GM21576 (cell line): ENCODE measurements around the gene FGF3.

Experiments used
- ATAC-seq: cut with Tn5 transposase; IDR thresholded peaks from one replicate; pipeline ENCODE4 v1.9.1; 2021; ENCODE audit warnings: mild to moderate bottlenecking, moderate library complexity; ENCODE audit not compliant: unreplicated experiment

Gene FGF3

DNA sequence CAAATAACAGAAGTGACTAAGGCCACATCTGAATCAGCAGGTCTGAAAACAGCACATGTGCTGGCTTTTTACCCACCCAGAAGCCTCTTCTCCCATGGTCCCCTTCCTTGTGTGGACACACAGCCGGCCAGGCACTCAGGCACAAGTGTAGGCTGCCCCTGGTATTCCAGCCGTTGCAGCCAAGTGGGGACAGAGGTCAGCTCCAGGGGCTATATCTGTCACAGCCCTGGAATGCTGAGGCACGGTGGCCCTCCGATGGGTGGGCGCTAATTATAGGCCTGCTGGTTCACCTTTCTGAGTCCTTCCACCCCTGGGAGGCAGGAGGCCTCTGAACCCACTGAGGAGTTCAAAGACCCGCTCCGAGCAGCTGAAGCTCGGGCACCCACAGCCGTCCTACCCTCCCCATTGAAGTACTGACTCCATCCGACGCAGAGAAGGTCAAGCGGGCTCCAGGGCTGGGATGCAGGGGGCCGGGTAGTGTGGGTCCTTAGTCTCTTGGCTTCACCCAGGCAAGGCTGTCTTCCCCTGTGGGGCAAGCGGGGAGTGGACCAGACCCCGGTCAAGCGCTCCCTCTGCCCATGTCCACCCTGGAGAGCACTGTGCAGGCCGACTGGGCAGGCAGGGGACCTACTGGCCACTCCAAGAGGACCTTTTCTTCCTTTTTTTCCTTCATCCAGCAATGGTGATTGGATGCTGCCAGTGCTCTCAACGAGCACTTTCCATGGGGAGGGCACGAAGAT, 14.3 kb downstream of the FGF3 start:
- ATAC-seq = no peak

DNA sequence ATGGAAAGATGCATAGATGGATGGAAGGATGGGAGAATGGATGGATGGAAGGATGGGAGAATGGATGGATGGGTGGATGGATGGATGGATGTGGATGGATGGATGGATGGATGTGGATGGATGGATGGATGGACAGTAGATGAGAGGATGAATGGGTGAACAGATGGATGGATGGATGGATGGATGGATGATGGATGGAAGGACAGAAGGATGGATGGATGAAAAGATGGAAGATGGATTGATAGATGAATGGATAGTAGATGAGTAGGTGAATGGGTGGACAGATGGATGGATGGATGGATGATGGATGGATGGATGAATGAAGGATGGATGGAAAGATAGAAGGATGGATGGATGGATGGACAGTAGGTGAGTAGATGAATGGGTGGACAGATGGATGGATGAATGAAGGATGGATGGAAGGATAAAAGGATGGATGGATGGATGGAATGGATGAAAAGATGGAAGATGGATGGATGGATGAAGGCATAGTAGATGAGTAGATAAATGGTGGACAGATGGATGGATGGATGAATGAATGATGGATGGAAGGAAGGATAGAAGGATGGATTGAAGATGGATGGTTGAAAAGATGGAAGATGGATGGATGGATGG, 15.5 kb downstream of the FGF3 start:
- ATAC-seq = no peak

DNA sequence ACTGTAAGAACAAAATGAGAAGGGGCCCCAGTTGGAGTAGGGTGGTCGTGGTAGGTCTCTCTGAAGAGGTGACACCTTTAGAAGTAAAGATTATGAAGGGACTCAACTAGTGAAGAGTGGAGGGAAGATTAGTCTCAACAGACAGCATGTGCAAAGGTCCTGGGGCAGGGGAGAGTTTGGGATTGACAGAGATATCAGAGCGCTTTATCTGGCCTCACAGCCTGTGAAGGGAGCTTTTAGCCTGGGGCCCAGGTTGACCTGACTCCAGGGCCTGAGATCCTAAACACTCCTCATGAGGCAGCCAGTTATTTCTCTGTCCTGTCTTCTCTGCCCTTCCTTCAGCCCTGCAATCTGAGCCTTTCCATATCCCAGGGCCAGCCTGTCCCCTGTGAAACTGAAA, 16.2 kb downstream of the FGF3 start:
- no peak for ATAC-seq

DNA sequence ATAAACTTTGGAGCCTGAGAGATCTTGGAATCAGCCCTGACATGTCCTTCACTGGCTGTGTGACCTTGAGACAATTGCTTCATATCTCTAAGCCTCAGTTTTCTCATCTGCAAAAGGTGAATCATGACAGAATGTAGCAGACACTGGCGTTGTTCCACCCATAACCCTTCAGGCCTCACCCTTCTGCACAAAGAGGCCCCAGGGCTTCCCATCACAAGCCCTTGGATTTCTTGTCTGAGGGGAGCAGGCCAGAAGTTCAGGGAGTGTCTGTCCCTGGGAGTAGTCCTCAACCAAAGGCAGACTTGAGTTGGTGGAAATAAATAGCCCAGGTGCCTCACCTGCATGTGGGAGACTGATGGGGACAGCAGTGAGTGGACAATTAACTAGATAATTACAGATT, 16.6 kb downstream of the FGF3 start:
- ATAC-seq = no peak

DNA sequence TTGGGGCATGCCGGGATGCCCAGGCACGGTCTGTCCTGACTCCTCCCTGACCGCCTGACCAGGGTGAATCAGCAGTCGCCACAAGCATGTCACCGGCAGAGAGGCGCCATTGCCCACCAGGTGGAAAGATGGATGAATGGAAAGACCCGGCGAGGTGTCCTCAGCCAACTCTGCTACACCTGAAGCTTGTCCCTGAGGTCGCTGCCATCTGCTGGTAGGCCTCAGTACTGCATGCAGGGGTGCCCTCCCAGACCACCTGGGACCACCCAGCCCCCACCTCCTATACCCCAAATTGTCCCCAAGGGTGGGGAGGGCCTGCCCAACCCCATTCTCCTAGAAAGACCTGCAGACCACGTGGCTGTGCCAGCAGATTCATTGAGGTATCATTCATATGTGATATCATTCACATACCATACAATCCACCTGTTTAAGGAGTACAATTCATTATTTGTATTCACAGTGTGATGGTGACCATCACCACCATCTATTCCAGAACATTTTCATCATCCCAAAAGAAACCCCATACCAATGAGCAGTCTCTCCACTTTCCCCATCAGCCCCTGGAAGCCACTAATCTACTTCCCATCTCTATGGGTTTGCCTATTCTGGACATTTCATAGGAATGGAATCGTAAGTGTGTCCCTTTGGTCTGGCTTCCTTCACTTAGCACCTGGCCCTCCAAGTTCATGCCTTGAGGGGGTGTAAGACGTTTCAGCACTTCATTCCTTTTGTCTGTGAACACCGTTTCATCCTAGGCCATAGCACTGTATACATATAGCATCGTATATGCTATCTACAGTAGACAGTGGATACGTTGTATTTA, 17.5 kb downstream of the FGF3 start:
- ATAC-seq = no peak

DNA sequence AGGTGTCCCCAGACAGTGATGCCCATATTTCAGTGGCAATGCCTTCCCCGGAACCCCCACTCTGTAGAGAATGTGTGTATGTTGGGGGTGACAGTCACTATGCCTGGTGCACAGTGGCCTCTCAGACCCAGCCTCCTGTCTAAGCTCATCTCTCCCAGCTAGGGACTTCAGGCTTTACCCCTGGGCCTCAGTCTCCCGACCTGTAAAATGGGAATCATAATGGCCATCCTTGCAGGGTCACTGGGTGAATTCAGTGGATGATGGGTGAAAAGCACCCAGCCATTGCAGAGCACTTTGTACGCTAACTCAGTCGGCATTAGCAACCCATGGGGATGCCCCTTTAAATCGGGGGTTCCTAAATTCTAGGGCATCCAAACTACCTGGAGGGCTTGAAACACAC, 18.9 kb downstream of the FGF3 start:
- ATAC-seq = no peak

DNA sequence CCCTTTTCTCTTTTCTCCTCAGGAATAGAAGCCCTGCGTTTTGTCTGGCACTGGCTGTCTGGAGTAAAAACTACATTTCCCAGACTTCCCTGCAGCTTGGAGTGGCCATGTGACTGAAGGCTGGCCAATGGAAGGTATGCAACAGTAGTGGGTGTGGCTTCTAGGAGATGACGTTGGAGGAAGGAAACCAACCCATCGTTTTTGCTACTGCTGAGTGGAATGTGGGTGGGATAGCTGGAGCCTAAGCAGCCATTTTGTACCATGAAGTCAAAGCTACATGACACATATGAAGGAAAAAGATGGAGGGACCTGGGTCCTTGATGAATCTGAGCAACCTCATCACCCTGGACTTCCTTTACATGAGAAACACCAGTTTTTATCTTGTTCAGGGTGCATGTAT, 19.6 kb downstream of the FGF3 start:
- ATAC-seq = no peak

DNA sequence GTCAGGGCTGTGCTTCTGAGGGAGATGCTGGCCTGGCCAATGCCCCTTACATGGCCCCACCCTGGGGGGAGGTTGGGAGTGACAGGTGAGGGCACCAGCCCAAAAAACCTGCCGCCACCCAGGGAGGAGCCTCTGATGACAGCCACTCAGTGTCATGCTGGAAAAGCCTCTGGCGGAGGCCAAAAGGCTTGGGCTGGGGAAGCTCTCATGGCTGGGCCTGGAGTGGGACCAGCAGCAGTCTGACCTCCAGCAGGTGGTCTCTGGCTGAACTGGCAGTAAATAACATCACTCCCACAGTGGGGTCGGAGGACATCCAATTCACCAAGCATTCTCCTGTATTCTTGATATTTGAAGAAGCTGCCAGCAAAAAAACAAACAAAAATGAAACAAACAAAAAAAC, 20.1 kb downstream of the FGF3 start:
- ATAC-seq = no peak

DNA sequence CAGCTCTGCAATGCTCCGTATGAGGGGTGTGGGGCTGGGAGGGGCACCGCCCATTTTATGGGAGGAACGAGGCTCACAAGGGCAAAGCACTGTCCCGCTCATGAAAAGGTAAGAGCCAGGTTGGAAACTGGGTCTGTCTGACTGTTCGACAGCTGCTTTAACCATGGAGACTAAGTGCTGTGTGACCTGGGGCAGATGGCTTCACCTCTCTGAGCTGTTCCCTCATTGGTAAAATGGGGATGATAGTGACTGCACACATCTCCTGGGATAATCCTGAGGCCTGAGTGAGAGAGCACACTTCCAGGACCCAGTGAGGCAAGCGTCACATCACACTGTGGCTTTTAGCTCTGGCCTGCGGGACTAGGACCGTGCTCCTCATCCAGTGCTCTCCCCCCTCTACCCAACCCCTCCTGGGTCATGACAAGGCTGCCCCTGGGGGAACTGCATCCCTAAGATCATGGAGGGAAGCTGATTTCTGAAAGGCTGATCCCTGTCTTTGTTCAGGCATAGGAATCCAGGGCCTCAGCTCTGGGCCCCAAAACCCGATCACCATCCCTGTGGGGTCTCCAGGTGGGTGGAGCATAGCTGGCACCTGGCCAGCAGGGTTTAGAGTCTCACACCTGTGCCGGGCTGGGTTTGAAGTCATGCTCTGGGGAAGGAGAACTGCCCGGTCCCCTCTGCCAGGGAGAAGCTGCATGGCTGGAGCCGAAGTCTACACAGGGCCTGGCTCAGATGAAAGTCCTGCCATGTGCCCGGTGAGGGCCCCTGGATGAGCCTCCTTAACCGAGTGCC, 21.3 kb downstream of the FGF3 start:
- no peak for ATAC-seq

DNA sequence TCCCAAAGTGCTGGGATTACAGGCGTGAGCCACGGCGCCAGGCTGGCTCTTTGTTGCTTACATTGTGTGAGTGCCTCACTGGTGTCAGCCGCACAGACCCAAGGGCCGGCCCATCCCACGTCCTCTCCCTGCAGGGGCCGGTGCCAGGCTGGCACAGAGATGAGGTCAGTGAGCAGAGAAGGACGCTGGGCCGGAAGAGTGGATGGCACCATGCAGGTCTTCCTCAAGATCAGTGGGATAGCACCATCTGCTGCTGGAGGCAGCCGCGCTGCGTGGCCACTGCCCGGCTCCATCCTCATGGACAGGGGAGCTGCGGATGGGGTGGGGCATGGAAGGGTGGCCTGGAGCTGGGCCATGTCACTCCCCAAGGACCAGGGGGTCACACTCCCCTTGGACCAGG, 22.1 kb downstream of the FGF3 start:
- ATAC-seq = no peak

DNA sequence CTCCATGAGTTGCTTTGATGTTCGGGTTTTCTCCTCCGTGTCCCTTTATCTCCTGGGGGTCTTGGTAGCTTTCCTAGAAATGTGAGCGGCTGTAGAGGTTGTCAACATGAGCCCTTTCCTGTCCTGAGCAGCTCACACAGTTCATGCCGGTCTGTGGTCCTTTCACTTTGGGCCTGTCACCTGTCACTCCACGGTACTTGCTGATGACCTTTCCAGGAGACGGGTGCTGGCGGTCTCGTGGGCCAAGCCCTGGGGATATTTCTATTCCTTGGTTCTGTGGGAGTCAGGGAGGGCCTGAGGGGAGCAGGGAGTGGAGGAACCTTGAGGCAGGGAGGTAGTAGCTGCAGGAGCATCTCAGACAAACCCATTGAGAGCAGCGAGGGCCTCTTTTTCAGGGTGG, 23.2 kb downstream of the FGF3 start:
- ATAC-seq = no peak

DNA sequence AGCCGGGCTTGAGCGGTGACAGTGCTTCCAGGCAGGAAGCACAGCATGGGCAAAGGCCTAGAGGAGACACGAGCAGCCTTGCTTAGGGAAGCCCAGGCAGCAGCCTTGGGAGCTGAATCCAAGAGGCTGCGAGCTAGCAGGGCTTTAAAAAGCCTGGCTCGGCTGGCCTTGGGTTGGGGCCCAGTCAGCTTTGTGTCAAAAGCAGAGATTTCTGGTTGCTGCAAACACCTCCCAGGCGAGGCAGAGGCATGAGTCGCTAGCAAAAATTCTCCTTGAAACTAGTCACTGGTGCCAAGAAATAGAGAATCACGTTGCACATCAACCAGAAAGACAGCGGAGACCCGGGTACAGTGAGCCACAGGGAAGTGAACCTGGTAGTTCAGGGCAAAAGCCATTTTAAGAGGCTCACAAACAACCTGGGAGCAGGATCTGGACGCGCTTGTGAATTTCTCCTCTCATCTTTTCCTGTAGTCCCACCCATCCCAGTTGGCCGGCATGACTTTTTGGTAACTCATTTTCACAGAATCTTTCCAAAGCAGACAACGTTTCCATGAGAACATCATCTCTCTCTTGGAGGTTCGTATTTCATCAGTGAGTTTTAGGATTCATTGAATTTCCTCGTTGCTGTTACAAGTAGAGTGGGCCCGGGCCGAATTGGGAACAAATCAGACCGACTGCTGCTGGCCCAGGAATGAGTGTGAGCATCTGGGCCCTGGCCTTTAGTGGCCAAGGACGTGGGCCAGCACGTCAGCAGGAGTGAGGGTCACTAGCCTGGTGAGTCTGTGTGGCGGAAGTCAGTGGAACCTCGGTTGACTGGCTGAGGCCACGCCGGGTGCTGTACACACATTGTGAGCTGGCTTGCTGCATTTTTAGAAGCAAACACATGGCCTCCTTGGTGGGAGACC, 27.7 kb downstream of the FGF3 start:
- no peak for ATAC-seq

DNA sequence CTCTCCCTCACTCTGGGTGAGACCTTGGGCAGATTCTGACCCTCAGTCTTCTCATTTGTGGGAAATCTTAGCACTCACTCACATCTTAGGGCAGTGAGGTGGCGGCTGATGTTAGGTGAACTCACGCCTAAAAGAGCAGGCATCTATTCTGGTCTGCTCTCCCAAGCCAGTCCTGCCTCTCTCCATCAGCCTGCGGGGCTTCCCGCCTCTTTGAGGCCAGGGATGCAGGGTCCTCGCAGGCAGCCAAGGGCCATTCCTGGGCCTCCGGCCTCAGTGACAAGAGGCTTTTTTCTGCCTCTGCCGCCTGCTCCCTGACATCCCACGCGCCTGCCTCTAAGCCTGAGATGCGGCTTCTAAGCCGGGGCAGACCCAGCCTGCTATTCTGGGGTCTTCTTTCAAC, 30.3 kb downstream of the FGF3 start:
- no peak for ATAC-seq

DNA sequence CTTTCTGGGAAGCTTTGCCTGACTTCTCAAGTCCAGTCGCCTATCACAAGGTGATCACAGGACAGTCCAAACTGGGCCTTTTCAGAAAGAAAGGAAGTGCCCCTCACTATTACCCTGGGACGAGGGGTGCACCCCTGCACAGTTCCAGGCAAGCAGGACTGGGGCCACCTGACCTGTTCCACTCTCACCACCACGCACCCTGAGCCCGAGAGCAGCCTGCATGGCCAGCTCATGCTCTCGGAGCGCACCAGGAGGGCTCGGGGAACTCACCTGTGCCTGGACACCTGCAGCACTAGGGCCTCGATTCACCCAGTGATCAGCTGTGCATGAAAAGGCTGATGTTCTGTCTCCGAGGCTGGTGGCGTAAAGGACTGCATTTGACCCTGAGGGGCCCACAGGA, 31.3 kb downstream of the FGF3 start:
- ATAC-seq = no peak

DNA sequence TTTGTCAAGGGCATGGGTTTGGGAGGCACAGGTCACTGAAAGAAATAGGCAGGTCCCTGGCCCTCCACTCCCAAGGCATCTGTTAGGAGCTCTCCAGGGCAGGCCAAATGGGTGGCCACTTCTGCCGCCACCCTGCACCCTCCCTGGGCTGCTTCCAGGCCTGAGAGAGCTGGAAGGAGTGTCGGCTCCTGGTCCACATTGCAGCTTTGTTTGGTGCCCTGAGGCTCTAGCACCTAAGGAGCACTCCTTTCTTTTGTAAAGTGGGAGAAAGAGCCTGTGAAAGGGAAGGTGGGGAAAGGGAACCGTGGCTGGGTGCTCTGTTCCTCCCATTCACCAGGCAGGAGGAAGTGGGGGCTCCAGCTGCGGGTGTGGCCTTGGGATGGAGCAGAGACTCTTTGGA, 31.8 kb downstream of the FGF3 start:
- no peak for ATAC-seq

DNA sequence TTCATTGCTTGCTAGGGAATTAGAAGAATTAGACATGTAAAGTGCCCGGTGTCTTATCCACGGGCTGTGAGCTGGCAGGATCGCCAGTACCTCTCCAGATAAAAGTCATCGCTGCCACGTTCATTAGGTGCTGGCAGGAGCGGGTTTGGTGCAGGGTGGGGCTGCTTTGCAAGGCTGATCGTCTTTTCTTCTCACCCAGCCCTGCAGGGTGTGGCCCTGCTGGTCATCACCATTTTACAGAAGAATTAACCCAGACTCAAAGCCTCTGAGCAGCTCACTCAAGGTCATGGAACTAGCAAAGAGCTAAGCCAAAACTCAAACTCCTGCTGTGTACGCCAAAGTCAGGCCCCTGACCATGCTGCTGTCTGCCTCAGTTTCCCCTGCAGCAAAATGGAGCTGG, 38.0 kb downstream of the FGF3 start:
- ATAC-seq = no peak

DNA sequence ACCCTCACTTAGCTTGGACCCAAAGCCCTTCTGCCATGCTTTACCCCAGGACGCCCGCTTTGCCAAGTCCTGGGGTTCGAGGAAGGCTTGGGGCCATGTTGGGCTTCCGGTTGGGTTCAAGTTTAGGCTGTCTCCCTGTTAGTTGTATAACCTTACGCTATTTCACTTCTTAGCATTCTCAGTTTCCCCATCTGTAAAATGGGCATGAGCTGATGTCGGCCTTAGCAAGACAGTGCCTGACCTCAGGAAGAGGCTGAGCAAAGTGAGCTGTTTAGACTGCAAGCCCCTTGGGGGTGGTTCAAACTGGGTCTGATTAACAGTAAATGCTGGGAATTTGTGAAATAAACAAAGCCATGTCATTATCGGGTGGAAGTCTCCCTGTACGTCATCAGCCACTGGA, 40.8 kb downstream of the FGF3 start:
- ATAC-seq = no peak

DNA sequence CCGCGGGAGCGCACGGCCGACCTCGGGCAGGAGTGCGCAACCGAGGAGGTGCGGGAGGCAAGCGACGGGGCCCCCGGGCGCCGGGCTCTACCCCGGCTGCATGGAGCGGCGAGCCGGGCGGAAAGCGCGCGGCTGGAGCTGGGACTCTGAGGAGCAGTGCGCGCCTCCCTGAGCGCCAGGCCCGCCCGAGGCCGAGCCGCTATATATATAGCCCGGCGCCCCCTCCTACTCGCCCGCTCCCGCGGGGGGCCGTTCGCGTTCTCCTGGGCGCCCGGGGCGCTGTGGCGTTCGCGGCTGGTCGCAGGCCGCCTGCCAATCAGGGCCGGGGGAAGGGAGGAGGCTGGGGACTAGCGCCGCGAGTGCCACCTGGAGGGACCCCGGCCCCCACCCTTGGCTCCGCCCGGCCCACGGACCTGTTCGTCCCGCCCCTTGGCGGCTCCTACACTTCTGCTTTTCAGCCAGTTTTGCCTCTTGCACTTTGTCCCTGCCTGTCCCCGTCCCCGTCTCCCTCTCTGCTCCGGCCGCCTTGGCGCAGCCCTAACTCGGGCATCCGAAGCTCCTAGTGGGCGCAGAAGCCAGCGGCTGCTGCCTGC, 44.0 kb downstream of the FGF3 start, which contains the start of gene FGF4:
FGF4 (minus strand) TSS at position 179 of the 593 bp plus-strand sequence. CDS start 257 bp downstream, outside the sequence.
- ATAC-seq = no peak

DNA sequence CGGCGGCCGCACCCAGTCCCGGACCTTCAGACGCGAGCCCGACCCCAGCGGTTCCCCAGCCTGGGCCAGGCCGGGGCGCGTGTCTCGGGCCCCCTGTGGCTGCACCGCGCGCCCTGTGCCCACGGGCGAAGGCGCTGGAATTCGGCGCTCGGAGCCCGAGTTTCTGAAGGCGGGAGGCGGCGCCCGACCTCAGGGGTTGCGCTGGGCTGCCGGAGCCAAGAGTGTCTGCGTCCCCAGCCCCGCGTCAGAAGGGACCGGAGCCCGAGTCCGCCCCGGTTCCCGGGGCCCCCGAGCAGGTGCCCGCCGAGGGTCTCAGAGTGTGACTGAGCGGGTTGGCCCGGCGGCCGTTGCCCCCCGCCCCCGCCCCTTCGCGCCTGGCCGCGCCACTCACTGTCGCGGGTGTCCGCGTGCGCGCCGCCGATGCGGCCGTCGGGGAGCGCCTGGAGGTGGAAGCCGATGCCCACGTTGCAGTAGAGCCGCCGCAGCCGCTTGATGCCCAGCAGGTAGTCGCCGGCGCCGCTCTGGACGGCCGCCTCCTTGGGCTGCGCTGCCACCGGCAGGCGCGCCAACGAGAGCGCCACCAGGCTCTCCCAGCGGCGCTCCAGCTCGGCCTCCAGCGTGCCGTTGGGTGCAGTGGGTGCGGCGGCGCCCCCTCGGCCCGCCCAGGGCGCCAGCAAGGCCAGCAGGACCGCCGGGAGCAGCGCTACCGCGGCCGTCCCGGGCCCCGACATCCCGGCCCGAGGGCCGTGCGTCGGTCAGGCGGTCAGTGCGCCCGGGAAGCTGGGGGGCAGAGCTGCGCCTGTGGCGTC, 44.7 kb downstream of the FGF3 start:
- ATAC-seq = no peak
